GM19328 (cell line): ENCODE results near the gene SLC35A1.

Source experiments
- ATAC-seq: cut with Tn5 transposase; IDR thresholded peaks from one replicate; pipeline ENCODE4 v1.9.1; 2021; ENCODE audit warnings: mild to moderate bottlenecking, moderate library complexity; ENCODE audit not compliant: unreplicated experiment

The SLC35A1 gene

DNA sequence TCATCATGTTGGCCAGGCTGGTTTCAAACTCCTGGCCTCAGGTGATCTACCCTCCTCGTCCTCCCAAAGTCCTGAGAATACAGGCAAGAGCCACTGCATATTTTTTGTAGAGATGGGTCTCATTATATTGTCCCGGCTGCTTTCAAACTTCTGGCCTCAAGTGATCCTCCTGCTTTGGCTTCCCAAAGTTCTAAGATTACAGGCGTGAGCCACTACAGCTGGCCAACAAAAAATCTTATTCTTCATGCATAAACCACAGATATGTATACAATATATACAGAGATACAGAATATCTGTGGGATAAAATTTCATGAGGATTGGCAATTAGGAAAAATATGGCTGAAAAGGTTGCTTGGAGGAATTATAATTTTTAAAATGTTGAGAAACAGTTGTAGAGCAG, 49.9 kb downstream of the SLC35A1 start:
- ATAC-seq = no peak

DNA sequence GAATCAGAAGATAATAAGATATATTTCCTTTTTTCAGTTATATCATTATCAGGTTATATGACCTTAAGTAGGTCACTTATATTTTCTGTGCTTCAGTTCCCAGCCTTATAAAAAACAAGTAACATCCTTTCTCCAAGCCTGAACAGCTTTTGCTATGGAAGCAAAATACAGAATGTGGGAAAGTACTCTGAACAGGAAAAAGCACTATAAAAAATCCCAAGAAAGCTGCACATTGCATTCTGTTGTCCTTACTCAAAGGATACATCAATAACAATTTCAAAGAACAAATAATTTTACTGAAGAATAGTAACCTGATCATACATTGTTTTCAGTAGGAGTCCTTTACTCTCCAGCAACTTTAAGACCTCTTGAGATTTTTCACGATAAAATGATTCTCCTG, 56.4 kb downstream of the SLC35A1 start:
- no peak for ATAC-seq

DNA sequence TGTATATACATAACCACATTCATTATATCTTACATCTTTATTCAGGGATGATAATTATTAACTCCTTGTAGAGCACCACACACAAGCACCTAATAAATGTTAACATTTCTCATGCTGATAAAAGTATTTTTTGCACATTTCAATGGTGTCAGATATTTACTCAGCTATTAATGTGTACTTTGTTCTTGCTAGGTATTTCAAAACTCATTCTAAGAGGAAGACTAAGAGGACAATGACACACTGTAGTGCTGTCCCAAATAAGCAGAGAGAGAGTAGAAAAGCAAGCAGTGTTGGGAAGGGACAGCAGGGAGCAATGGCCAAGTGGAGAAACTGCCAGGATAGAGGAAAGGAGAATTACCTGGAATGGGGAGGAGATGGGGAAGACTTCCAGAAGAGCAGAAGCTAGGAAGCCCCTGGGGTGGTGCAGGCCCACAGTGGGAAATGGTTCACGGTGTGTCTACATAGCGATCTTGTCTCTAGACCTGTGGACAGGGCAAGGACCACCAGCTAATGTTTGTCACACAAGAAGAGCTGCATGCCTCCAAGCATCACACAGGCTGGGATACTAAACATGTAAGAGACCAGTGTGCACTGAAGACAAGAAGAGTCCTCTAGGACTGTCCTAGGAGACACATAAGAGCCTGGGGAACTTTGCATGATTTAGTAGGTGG, 61.7 kb downstream of the SLC35A1 start:
- ATAC-seq = no peak

DNA sequence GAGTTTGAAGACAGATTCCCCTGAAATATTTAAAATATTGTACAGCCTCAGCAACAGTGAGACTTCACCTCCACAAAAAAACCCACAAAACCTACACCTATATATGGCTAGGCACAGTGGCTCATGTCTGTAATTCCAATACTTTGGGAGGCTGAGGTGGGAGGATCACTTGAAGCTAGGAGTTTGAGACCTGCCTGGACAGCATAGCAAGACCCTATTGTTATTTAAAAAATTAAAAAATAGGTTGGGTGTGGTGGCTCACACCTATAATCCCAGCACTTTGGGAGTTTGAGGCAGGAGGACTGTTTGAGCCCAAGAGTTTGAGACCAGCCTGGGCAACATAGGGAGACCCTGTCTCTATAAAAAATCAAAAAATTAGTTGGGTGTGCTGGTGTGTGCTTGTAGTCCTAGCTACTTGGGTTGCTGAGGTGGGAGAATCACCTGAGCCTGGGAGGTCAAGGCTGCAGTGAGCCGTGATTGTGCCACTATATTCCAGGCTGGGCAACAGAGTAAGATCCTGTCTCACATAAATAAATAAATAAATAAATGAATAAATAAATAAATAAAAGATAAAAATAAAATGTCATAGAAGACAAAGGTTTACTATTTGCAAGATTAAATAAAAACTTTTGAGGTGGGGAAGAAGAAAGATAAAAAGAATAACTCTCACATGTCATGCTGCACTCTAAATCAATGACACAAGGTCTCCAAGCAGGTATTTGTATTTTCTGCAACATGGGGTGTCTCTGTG, 65.9 kb downstream of the SLC35A1 start:
- no peak for ATAC-seq

DNA sequence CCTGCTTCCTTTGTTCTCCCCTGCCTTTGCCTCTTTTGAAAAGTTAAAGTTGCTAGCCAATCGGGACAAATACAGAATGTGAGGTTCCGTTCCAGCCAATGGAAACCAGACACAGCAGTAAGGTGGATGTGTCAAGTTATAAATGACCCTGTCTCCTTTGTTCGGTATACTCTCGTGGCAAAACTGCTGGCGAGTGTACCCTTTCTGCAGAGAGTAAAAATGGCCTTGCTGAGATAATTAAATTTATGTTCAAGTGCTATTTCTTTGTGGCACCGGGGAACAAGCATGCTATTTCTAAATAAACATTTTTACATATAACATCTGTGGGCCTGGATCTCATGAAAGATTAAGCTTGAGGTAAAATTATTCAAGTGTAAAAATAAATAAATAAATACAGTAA, 66.8 kb downstream of the SLC35A1 start:
- no peak for ATAC-seq

DNA sequence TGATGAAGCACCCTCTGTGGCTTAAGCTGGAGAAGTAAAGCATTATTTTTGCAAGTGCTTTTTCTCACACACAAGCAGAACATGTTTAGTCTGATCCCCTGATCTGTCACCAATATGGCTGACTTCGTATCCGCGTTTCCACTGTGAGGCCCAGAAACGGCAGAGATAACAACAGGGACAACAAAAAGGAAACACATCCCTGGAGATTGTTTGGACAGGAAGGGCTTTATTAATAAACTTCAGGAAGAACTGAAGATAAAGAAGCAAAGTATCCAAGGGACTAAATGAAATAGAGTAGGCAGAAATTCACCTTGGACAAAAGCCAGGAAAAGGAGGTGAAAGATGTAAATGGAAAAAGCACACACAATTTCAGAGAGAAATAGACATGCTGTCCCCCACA, 67.8 kb downstream of the SLC35A1 start:
- no peak for ATAC-seq

DNA sequence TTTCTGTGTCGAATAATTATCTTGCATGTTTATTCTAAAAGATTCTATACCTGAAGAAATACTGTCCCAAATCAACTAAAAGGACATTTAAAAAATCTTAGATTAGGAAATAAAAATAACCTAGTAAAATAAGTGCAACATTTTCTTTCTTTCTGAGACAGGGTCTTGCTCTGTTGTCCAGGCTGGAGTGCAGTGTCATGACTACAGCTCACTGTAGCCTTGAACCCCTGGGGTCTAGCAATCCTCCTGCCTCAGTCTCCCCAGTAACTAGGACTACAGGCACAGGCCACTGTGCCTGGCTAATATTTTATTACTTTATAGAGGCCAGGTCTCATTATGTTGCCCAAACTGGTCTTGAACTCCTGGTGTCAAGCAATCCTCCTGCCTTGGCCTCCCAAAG, 68.3 kb downstream of the SLC35A1 start:
- ATAC-seq = no peak

DNA sequence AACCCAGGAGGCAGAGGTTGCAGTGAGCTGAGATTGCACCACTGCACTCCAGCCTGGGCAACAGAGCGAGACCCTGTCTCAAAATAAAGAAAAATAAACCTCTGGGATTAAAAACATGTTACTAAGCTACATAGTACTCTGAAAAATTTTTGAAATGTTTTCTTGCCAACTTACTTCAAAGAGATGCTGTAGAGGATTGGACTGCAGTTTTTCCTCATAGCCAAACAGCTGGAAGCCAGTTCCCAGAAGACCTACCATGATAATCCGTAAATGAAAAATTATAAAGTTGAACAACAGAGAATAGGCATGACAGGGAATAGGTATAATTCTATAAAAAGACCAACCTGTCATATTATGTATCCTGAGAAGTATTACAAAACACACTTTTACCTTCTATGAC, 69.0 kb downstream of the SLC35A1 start:
- no peak for ATAC-seq

DNA sequence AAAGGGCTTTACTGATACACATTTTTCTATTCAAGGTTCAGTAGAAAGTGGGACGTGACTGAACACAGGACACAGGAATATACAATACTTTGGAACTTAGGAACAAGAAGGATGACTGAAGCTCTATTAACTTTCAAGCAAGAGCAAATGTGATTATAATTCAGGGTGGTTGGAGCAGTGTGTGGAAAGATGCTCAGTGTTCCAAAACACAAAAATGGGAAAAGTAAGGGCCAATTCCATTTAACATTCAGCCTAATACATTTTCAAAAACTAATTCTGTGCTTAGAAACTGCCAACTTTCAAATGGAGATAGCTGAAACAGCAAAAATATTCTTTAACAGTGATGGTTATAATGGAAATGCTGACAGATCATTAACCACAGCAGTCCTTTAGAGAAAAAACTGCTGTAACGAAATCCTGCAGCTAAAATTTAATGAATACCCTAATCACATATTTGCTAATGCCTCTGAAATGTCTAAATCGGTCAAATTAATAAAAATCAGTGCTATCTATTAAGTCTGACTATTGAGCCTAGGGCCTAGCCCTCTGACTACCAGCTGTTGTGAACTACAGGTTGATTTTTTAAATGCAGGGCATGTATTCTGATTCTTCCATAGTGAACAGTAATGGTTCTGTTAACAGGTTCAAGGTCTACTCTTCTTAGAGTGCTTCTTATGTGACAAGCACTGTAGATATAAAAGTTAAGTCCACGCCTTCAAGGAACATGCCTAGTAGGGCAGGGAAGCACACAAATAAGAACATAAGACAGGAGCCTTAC, 71.1 kb downstream of the SLC35A1 start:
- ATAC-seq = no peak

DNA sequence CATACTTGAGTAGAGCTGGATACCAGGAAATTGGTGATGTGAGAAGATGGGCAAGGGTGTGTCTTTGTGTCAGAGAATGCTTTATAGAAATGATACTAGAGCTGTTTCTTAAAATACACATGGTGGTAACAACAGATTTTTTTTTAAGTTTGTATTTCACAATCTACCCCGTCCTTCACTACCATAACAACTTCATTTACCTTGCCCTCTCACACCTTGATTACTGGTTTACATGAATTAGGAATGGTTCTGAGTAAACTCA, 71.6 kb downstream of the SLC35A1 start:
- ATAC-seq = no peak

DNA sequence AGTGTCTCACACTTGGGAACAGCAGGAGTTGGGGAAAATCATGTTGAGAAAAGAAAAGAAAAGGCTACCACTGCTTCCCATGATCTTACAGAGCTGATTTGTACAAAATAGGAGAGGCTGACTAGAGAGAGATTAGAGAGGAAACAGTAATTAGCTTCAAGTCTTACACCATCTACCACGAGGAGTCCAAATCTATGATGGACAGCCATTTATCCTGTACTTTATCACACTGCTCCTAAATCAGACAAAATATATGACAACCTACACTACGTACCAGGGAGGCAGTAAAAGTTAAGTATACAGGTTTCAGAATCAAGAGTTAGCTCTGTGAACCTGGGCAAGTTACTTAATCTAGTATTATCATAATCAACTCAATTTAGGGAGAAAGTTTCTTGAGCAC, 79.0 kb downstream of the SLC35A1 start:
- no peak for ATAC-seq

DNA sequence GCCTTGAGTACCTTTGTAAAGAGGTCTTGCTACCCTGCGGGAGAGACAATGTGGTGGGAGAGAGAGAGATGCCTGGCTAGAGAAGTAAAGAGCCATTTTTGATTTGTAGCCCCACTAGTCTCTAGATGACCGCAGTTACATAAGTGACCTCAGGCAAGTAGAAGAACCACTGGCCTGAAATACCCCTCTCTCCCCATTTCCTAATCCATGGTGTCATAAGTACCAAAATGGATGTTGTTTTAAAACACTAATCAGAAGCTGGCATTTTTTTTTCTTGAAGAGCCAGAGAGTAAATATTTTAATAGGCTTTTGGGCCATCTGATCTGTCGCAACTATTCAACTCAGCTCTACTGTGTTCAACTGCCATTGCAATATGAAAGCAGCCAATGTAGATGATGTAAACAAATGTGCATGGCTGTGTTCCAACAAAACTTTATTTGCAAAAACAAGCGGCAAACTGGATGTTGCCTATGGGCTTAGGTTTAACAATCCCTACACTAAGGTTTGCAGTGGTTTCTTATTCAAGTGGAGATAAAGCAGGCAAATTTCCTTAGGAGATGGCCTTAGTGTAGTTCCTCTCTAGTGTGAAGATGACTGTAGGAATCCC, 80.5 kb downstream of the SLC35A1 start:
- ATAC-seq = no peak

DNA sequence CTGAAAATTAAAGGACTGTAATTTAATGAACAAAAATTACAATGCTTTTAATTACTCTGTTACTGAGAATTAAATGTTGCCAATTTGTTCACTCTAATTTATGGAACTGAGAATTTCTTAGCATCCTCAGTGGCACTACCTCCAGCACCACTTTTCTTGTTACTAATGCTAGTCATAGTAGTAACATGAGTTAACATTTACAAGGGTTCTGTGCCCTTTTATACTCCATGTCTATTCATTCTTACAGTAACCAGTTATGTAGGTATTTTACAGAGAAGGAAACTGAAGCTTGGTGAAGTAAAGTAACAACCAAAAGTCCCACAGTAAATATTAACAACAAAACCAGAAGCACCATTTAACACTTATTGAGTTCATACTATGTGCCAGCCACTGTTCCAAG, 82.7 kb downstream of the SLC35A1 start:
- ATAC-seq = no peak

DNA sequence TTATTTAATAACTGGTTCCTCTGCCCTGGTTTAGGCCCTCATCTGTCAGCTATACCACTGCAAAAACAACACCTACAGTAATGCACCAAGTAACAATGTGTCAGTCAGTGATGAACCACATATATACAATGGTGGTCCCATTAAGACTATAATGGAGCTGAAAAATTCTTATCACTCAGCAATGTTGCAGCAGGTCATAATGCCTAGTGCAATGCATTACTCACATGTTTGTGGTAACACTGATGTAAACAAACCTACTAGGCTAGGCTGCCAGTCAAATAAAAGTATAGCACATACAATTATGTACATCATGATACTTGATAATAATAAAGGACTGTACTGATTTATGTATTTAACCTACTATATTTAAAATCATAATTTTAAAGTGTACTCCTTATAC, 85.7 kb downstream of the SLC35A1 start:
- ATAC-seq = no peak

DNA sequence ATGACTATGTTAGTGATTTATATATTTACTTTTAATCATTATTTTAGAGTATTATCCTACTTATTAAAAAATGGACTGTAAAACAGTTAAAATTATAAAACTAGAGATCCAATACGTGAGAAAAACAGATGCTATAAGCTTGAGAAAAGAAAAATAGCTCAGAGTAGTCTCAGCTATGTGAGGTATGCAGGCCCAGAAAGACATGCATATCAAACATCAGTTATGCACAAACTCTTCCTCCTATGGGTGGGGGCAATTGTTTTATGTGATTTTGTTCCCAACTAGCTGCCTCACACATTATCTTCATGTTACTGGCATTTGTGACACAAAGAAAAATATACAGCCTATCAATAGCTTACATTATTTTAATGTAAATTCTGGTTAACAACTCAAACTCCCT, 88.2 kb downstream of the SLC35A1 start:
- no peak for ATAC-seq
